Measurements from ENCODE around the gene ANHX.

The ANHX gene

GRCh38 chr12:133174901-133175300, 60.8 kb downstream of the ANHX start:
- Histone ChIP-seq H3K4me2 (ENCODE audit: low read length) (no peak overlapping the region), H3K9ac (ENCODE audit: low read length) (no peak overlapping the region), H2AFZ (ENCODE audit: low read length) (no peak overlapping the region), H3K4me3 (ENCODE audit: low read depth, low read length, poor library complexity, severe bottlenecking) (no peak overlapping the region), H3K79me2 (ENCODE audit: insufficient read depth, low read length) (no peaks in the 10 kb centered on the region), H3K9me2 (ENCODE audit: low read depth, low read length) (no peaks in the 10 kb centered on the region), H3K36me3 (ENCODE audit: insufficient read depth, low read length) (no peaks in the 10 kb centered on the region), H3K9me3 (ENCODE audit: low read length) (peaks cover 6% of the 10 kb centered on the region; the same call in 1 of the 2 replicates), H3K4me1 (ENCODE audit: insufficient read depth, low read length, severe bottlenecking) (no peaks in the 10 kb centered on the region), H3K27me3 (ENCODE audit: insufficient read depth, low read length) (no peaks in the 10 kb centered on the region), H3K27ac (ENCODE audit: low read depth, low read length, poor library complexity, severe bottlenecking) (no peak overlapping the region), H4K20me1 (ENCODE audit: insufficient read depth, low read length) (no peaks in the 10 kb centered on the region), H3F3A (ENCODE audit: insufficient read depth, low read length) (no peaks in the 10 kb centered on the region)
- no peak for TF ChIP-seq EZH2 (IDR thresholded peaks at IDR 0.05; ENCODE audit: borderline replicate concordance, low read length)
- TF ChIP-seq CTCF (IDR thresholded peaks at IDR 0.05; ENCODE audit: low read length): no peak

DNA sequence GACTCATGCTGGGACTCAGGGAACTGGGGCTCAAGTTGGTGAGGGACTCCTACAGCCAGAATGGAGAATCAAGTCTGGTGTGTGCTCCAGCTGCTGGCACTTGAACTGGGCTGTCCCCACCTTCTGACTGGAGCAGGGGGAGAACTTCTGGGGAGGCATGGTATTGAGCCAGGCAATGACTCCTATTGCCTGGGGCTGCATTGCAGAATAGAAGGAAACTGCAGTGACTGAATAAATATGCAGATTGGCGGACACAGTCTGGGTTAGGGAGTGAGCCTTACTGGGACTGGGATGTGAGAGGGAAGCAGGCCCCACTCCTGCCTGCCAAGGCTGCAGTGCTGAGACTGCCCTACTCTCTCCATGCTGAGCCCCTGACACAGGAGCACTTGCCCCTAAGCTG, 63.2 kb downstream of the ANHX start:
- Histone ChIP-seq H3K79me2 (ENCODE audit: insufficient read depth, low read length) (no peaks in the 10 kb centered on the region), H4K20me1 (ENCODE audit: insufficient read depth, low read length) (no peaks in the 10 kb centered on the region), H3K27ac (ENCODE audit: low read depth, low read length, poor library complexity, severe bottlenecking) (no peak overlapping the region), H3K9me2 (ENCODE audit: low read depth, low read length) (no peaks in the 10 kb centered on the region), H2AFZ (ENCODE audit: low read length) (no peak overlapping the region), H3K4me2 (ENCODE audit: low read length) (no peak overlapping the region), H3K9ac (ENCODE audit: low read length) (no peak overlapping the region), H3F3A (ENCODE audit: insufficient read depth, low read length) (no peaks in the 10 kb centered on the region), H3K9me3 (ENCODE audit: low read length) (peaks cover 10% of the 10 kb centered on the region), H3K4me1 (ENCODE audit: insufficient read depth, low read length, severe bottlenecking) (no peaks in the 10 kb centered on the region), H3K4me3 (ENCODE audit: low read depth, low read length, poor library complexity, severe bottlenecking) (no peak overlapping the region), H3K27me3 (ENCODE audit: insufficient read depth, low read length) (no peaks in the 10 kb centered on the region), H3K36me3 (ENCODE audit: insufficient read depth, low read length) (no peaks in the 10 kb centered on the region)
- TF ChIP-seq CTCF (IDR thresholded peaks at IDR 0.05; ENCODE audit: low read length): no peak

Measured in OCI-LY1 (cell line).